Left ventricle myocardium inferior (tissue), 1 donor: ENCODE results near the gene TPPP3. TPM values are rescaled to one million over a fixed set of nuclear protein-coding genes. Genes with fewer than 3 reads are reported as not detected.
A peak's percentile ranks its signal among the peaks of the same experiment; 100 is the strongest.

Experiments
- DNase-seq: peaks from one replicate; pipeline ENCODE4 v3.0.0-alpha.2; 2020
- H3K27ac ChIP-seq: fragments of 200-600 bp; replicated peaks from 2 replicates; pipeline ENCODE4 v1.8.0; 2021
- H3K27me3 ChIP-seq: fragments of 200-600 bp; 2 replicates; pipeline ENCODE4 v1.8.0; 2021; ENCODE audit warnings: low read depth
- H3K36me3 ChIP-seq: fragments of 200-600 bp; 2 replicates; pipeline ENCODE4 v1.8.0; 2021
- H3K4me1 ChIP-seq: fragments of 200-600 bp; 2 replicates; pipeline ENCODE4 v1.8.0; 2021
- H3K4me3 ChIP-seq: fragments of 200-600 bp; 2 replicates; pipeline ENCODE4 v1.8.0; 2021; ENCODE audit warnings: mild to moderate bottlenecking, moderate library complexity
- H3K9me3 ChIP-seq: fragments of 200-600 bp; replicated peaks from 2 replicates; pipeline ENCODE4 v1.8.0; 2021
- intact Hi-C: fragments of 100-400 bp; cut with micrococcal nuclease; formaldehyde crosslinking; loops from one replicate; pipeline ENCODE4 v1.11.0; 2022
- total RNA-seq: library from RNA; stranded (reverse); fragmentation: NEBNext Ultra II Directional; extraction: Animal tissue kit (Norgen Biotek cat#: 25700); gene quantifications from one replicate; pipeline ENCODE4 v1.2.1, GENCODE V29; 2021
- TF ChIP-seq, protein P1 (sequence below): fragments of 200-600 bp; IDR thresholded peaks from 2 replicates; pipeline ENCODE4 v1.8.0; 2021; ENCODE audit warnings: antibody characterized with exemption, mild to moderate bottlenecking, borderline replicate concordance
- donor health status: DM: no; HTN: yes; CAD: no; lungs with severe emphysema.

TPPP3 gene
- total RNA-seq, 1 donor from 2014 or later: 15.5 TPM

DNA sequence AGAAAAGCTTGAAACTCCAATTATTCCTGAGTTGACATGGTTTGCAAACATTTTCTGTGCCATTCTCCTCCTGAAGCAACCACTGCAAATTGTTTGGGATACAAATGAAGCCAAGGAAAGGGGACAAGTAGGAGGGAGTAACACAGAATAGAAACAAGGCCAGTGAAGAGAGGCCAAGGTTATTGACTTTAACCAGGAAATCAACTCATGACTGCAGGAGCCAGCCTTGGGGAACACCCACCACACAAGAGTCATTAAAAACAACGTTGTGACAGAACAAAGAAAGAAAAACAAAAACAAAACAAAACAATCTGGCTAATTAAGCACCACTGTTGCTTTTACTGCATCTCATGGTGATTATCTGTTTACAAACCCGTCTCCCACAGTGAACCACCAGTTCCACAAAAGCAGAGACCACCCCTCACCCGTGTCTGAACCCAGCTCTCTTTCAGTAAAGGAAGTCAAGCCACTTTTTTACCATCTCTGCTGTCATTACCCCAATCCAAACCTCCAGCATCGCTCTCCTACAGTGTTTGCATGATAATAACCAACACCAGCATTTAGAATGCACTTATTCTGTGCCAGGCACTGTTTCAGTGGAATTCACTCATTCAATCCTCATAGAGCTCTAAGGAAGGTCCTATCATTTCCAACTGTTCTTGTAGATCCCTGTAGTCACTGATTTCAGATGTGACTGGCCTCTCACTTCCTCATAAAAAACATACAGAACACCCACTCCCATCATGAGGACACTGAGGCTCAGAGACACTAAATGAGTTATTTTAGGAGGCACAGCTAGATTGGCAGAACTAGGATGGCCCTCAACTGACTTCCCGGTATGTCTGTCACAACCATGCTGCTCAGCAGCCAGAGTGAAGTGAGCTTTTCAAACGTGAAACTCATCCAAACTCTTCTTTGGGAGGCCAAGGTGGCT, 20.9 kb upstream of the TPPP3 start:
- DNase-seq: no peak
- intact Hi-C loops: no loop called here
- Histone ChIP-seq H3K9me3 (no peaks in the 10 kb centered on the region), H3K27me3 (no peaks in the 10 kb centered on the region), H3K4me3 (no peak overlapping the region), H3K36me3 (no peaks in the 10 kb centered on the region), H3K4me1 (peaks cover 36% of the 10 kb centered on the region), H3K27ac (peak overlapping the region; percentile 45)
- TF ChIP-seq, protein P1, sequence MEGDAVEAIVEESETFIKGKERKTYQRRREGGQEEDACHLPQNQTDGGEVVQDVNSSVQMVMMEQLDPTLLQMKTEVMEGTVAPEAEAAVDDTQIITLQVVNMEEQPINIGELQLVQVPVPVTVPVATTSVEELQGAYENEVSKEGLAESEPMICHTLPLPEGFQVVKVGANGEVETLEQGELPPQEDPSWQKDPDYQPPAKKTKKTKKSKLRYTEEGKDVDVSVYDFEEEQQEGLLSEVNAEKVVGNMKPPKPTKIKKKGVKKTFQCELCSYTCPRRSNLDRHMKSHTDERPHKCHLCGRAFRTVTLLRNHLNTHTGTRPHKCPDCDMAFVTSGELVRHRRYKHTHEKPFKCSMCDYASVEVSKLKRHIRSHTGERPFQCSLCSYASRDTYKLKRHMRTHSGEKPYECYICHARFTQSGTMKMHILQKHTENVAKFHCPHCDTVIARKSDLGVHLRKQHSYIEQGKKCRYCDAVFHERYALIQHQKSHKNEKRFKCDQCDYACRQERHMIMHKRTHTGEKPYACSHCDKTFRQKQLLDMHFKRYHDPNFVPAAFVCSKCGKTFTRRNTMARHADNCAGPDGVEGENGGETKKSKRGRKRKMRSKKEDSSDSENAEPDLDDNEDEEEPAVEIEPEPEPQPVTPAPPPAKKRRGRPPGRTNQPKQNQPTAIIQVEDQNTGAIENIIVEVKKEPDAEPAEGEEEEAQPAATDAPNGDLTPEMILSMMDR: no peak

DNA sequence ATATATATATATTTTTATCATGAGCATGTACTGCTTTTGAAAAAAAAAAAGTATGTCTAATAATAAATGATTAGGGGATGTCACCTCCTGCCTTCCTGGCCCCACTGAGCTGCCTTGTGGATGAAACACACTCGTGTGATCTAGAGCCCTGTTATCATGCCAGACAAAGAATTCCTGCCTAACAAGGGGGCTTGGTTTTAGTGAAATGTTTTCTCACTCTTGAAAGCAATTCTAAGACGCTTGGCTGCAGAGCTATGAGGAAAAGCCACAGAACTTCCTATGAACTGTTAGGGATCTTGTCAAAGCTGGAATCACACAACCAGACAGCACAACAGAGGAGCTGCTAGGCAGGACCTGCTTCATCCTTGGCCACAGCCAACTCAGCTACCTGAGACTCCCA, 19.0 kb upstream of the TPPP3 start:
- intact Hi-C loops: no loop called here
- peaks cover 40% of the 10 kb centered on the region for H3K4me1 ChIP-seq
- H3K9me3 ChIP-seq: no peaks in the 10 kb centered on the region
- TF ChIP-seq, protein P1: no peak
- H3K36me3 ChIP-seq: no peaks in the 10 kb centered on the region
- no peak overlapping the region for H3K27ac ChIP-seq
- no peaks in the 10 kb centered on the region for H3K27me3 ChIP-seq
- no peak for DNase-seq
- H3K4me3 ChIP-seq: no peak overlapping the region

DNA sequence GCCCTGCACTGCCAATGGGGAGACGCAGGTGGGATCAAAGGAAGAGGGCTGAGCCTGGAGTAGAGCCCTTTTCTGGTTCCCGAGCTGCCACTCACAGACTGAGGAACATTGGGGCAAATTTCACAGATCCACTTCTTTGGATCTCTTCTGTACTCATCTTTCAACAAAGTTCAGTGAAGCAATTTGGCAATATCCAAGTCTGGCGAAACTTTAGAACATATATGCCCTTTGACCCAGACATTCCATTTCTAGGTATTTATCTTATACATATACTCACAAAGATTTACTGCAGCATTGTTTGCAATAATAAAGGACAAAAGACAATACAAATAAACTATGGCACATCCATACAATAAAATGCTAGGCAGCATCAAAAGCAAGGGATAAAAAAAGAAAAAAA, 18.0 kb upstream of the TPPP3 start:
- DNase-seq: no peak

DNA sequence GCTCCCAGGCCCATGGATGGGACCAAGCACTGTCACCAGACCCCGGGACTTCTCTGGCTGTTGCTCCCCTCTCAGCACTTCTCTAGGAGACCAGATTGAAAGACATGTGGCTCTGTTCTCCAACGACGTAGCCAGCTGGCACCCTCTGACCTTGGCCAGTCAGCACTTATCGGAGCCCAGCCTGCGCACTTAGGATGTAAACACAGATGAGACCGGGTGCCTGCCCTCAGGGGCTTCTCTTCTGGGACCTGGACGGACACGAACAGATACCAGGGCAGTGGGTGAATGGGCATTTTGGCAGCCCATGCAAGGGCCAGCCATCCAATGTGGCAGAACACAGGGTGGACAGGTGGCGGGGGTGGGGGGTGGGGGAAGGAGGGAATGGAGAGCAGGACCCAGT, 16.3 kb upstream of the TPPP3 start:
- H3K36me3 ChIP-seq: no peaks in the 10 kb centered on the region
- TF ChIP-seq, protein P1: no peak
- H3K4me3 ChIP-seq: no peak overlapping the region
- no peak for DNase-seq
- no peaks in the 10 kb centered on the region for H3K9me3 ChIP-seq
- intact Hi-C loops: no loop called here
- no peaks in the 10 kb centered on the region for H3K27me3 ChIP-seq
- H3K4me1 ChIP-seq: peaks cover 41% of the 10 kb centered on the region
- H3K27ac ChIP-seq: no peak overlapping the region

More for the DNA sequence above, 18.0 kb upstream of the TPPP3 start:
- H3K4me1 ChIP-seq: peaks cover 42% of the 10 kb centered on the region
- TF ChIP-seq, protein P1: no peak
- no peaks in the 10 kb centered on the region for H3K9me3 ChIP-seq
- H3K4me3 ChIP-seq: no peak overlapping the region
- H3K27ac ChIP-seq: no peak overlapping the region
- intact Hi-C loops: no loop called here
- H3K36me3 ChIP-seq: no peaks in the 10 kb centered on the region
- no peaks in the 10 kb centered on the region for H3K27me3 ChIP-seq

DNA sequence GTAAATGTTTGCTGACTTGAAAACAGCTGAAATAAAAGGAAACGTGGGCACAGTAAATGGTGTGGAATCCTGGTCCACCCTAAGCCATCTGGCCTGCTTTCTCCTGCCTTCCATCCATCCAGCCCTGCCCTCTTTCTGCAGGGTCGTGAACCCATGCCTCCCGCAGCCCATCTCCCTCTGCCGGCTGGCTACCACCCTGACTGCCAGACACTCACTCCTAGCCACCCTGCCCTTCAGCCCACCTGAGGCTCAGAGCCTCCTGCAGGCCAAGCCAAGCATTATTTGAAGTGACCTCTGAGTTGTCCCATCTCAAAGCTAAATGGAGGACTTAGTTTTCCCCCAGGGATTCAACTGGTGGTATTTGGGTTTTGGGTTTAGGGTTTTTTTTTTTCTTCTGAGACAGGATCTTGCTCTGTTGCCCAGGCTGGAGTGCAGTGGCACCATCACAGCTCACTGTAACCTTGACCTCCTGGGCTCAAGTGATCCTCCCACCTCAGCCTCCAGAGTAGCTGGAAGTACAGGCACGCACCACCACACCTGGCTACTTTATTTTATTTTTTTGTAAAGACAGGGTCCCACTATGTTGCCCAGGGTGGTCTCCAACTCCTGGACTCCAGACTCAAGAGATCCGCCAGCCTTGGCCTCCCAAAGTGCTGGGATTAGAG, 14.6 kb upstream of the TPPP3 start:
- no peak for DNase-seq
- H3K27ac ChIP-seq: no peak overlapping the region
- no peaks in the 10 kb centered on the region for H3K27me3 ChIP-seq
- H3K9me3 ChIP-seq: no peaks in the 10 kb centered on the region
- H3K4me1 ChIP-seq: peaks cover 42% of the 10 kb centered on the region
- TF ChIP-seq, protein P1: no peak
- no peaks in the 10 kb centered on the region for H3K36me3 ChIP-seq
- intact Hi-C loops: no loop called here
- no peak overlapping the region for H3K4me3 ChIP-seq
